ENCODE measurements around the gene OSGEP. TPM values are rescaled to one million over a fixed set of nuclear protein-coding genes. Genes with fewer than 3 reads are reported as not detected.

OSGEP gene
- total RNA-seq, 2 experiments from 2014 or later, result 39.5 to 40.7 TPM

- Mint-ChIP-seq H3K4me3 (peak overlapping the region; percentile 25), H3K36me3 (ENCODE audit: low read depth) (peaks cover 44% of the 10 kb centered on the region), H3K4me1 (ENCODE audit: low read depth) (peaks cover 34% of the 10 kb centered on the region), H3K9me3 (no peaks in the 10 kb centered on the region), H3K27ac (peak overlapping the region; percentile 89), H3K27me3 (no peaks in the 10 kb centered on the region)
- peak; percentile 28 for DNase-seq
- intact Hi-C loops (cut with micrococcal nuclease), result no loop called here
- CTCF ChIA-PET, result interaction anchor here (0.8 to 3.9 kb wide), 3 partner anchors 10 to 86 kb away, joined by 3 to 33 read pairs (median 4); partner anchors contain the start of gene TEP1
- POLR2A ChIA-PET, result interaction anchor here (0.9 to 1.6 kb wide), 5 partner anchors 9 to 73 kb away, joined by 3 to 5 read pairs (median 4); partner anchors contain the start of gene TEP1
- ATAC-seq, result peak; percentile 95
- TF ChIP-seq CTCF (IDR thresholded peaks at IDR 0.05), result no peak
Observed at GRCh38 chr14:20400965-20401593, 53.5 kb downstream of the OSGEP start.

- Mint-ChIP-seq H3K4me1 (ENCODE audit: low read depth) (peaks cover 33% of the 10 kb centered on the region), H3K27ac (peak overlapping the region; percentile 89), H3K27me3 (no peaks in the 10 kb centered on the region), H3K4me3 (peak overlapping the region; percentile 25), H3K36me3 (ENCODE audit: low read depth) (peaks cover 46% of the 10 kb centered on the region), H3K9me3 (no peaks in the 10 kb centered on the region)
- intact Hi-C loops (cut with micrococcal nuclease), result no loop called here
- DNase-seq, result no peak
- no peak for TF ChIP-seq CTCF (IDR thresholded peaks at IDR 0.05)
- POLR2A ChIA-PET, result interaction anchor here (1.0 to 1.1 kb wide), 2 partner anchors 13 to 29 kb away, joined by 4 read pairs; partner anchors contain the start of gene TEP1
- CTCF ChIA-PET, result interaction anchor here (3.9 kb wide), 1 partner anchor 14 kb away, joined by 33 read pairs; the partner anchor contains the start of gene TEP1
- ATAC-seq, result peak; percentile 41
Observed at GRCh38 chr14:20400589-20400964, 54.0 kb downstream of the OSGEP start.

GRCh38 chr14:20397511-20397910, 57.1 kb downstream of the OSGEP start:
- H3K9me3 Mint-ChIP-seq, result no peaks in the 10 kb centered on the region
- DNase-seq, result no peak
- H3K4me1 Mint-ChIP-seq (ENCODE audit: low read depth), result peaks cover 20% of the 10 kb centered on the region
- intact Hi-C loops (cut with micrococcal nuclease), result no loop called here
- H3K27ac Mint-ChIP-seq, result no peak overlapping the region
- ChIA-PET POLR2A (no interaction called here), CTCF (no interaction called here)
- no peak overlapping the region for H3K4me3 Mint-ChIP-seq
- H3K27me3 Mint-ChIP-seq, result no peaks in the 10 kb centered on the region
- peaks cover 31% of the 10 kb centered on the region for H3K36me3 Mint-ChIP-seq (ENCODE audit: low read depth)
- TF ChIP-seq CTCF (IDR thresholded peaks at IDR 0.05), result no peak
- ATAC-seq, result no peak

Other genes with a start within 250 kb of the OSGEP start
- gene OR11H6, start 231.1 kb downstream of the OSGEP start, total RNA-seq, result not detected
- not detected for gene OR11H7, start 225.8 kb downstream of the OSGEP start, total RNA-seq
- gene OR11H4, start 215.5 kb downstream of the OSGEP start, total RNA-seq, result not detected
- gene TTC5, start 148.9 kb downstream of the OSGEP start, total RNA-seq, result 10 to 100 TPM; 20.6 to 20.8 TPM
- gene CCNB1IP1, start 121.5 kb downstream of the OSGEP start, total RNA-seq, result 10 to 100 TPM; 79.0 to 82.7 TPM
- gene PARP2, start 111.2 kb downstream of the OSGEP start, total RNA-seq, result 10 to 100 TPM; 45.7 to 46.5 TPM
- 10 to 100 TPM; 22.8 to 25.3 TPM for gene TEP1, start 41.3 kb downstream of the OSGEP start, total RNA-seq
- gene KLHL33, start 18.6 kb downstream of the OSGEP start, total RNA-seq, result under 1 TPM; 0.54 to 0.59 TPM
- gene APEX1, start 414 bp upstream of the OSGEP start, total RNA-seq, result 100 to 1,000 TPM; 196 to 211 TPM
- gene PIP4P1, start 6.6 kb upstream of the OSGEP start, total RNA-seq, result 10 to 100 TPM; 21.0 to 27.3 TPM
- 100 to 1,000 TPM; 176 to 183 TPM for gene PNP, start 14.6 kb upstream of the OSGEP start, total RNA-seq
- under 1 TPM in 1 of 2 experiments, not detected in 1; 0.23 TPM for gene RNASE10, start 50.7 kb upstream of the OSGEP start, total RNA-seq
- gene RNASE9, start 106.2 kb upstream of the OSGEP start, total RNA-seq, result not detected
- not detected for gene RNASE11, start 133.2 kb upstream of the OSGEP start, total RNA-seq
- gene RNASE12, start 136.6 kb upstream of the OSGEP start, total RNA-seq, result not detected
- not detected for gene OR6S1, start 186.9 kb upstream of the OSGEP start, total RNA-seq
- gene RNASE4, start 229.7 kb upstream of the OSGEP start, total RNA-seq, result 1 to 10 TPM; 1.0 to 1.1 TPM
- gene ANG, start 234.0 kb upstream of the OSGEP start, total RNA-seq, result under 1 TPM; 0.87 to 0.92 TPM

Measured in activated CD8-positive, alpha-beta T cell treated with anti-CD3 and anti-CD28 coated beads for 36 hours (primary cell).